Panc1 (cell line): ENCODE measurements around the gene EFNA5. TPM values are rescaled to one million over a fixed set of nuclear protein-coding genes. Genes with fewer than 3 reads are reported as not detected.

Experiments used
- ATAC-seq: fragments of 200-7000 bp; cut with Tn5 transposase; 2 replicates; pipeline ENCODE4 v1.9.1; 2020; ENCODE audit warnings: mild to moderate bottlenecking, moderate library complexity
- BruUV-seq: library from RNA; stranded (reverse); fragments of 400-500 nt; replicated peaks from 2 replicates; lab custom pipeline; 2021; lab: Mats Ljungman, UMichigan
- CTCF ChIA-PET: fragments of 300-600 bp; sonication (Branson Sonifier 250); formaldehyde crosslinking; loops from one replicate; lab custom pipeline; 2022; ENCODE audit warnings: antibody characterized with exemption; lab: Charles Lee
- POLR2A ChIA-PET: fragments of 300-600 bp; sonication (Branson Sonifier 250); formaldehyde crosslinking; loops from one replicate; lab custom pipeline; 2022; ENCODE audit warnings: antibody characterized with exemption; lab: Charles Lee
- DNase-seq: peaks from one replicate; pipeline ENCODE4 v3.0.0-alpha.2; 2010; ENCODE audit warnings: low read depth, low spot score
- H3K27ac ChIP-seq: 2 replicates; pipeline ENCODE4 v1.5.1; 2011; ENCODE audit warnings: mild to moderate bottlenecking, low read length, inconsistent platforms
- H3K27me3 ChIP-seq: fragments of 200-500 bp; sonication (Bioruptor generic); 2 replicates; pipeline ENCODE4 v1.6.0; 2014; ENCODE audit warnings: low read length, inconsistent platforms; ENCODE audit not compliant: control insufficient read depth, insufficient read depth
- H3K36me3 ChIP-seq: fragments of 200-500 bp; sonication (Bioruptor generic); 2 replicates; pipeline ENCODE4 v1.5.1; 2014; ENCODE audit warnings: inconsistent platforms, mild to moderate bottlenecking, low read length, moderate library complexity; ENCODE audit not compliant: control insufficient read depth, insufficient read depth
- H3K4me1 ChIP-seq: 2 replicates; pipeline ENCODE4 v1.5.1; 2011; ENCODE audit warnings: inconsistent platforms, mild to moderate bottlenecking, low read length, moderate library complexity; ENCODE audit not compliant: control insufficient read depth, insufficient read depth
- H3K4me3 ChIP-seq, 2 experiments: 2 replicates each; pipeline ENCODE4 v1.5.1; 2011 to 2012; ENCODE audit warnings: low read depth in 2 of 2, low read length in 2 of 2, mild to moderate bottlenecking in 2 of 2, inconsistent platforms in 1 of 2, moderate library complexity in 1 of 2
- H3K9me3 ChIP-seq: fragments of 200-500 bp; sonication (Bioruptor generic); 2 replicates; pipeline ENCODE4 v1.5.1; 2014; ENCODE audit warnings: low read depth, mild to moderate bottlenecking, inconsistent platforms, low read length, moderate library complexity; ENCODE audit not compliant: control insufficient read depth, insufficient read depth
- CTCF ChIP-seq: fragments of 450-650 bp; IDR thresholded peaks from 2 replicates; pipeline ENCODE4 v1.5.1; 2017; ENCODE audit warnings: mild to moderate bottlenecking
- POLR2AphosphoS5 ChIP-seq: IDR thresholded peaks from 2 replicates; pipeline ENCODE4 v1.6.1; 2012; ENCODE audit warnings: mild to moderate bottlenecking, low read depth, low read length, moderate library complexity
- REST ChIP-seq, 2 experiments: IDR thresholded peaks; 2 replicates each; pipeline ENCODE4 v1.6.1; 2011 to 2012; ENCODE audit warnings: low read depth in 2 of 2, control low read depth in 1 of 2, low read length in 1 of 2, mild to moderate bottlenecking in 1 of 2, moderate library complexity in 1 of 2; ENCODE audit not compliant: insufficient read depth in 1 of 2
- SIN3A ChIP-seq: IDR thresholded peaks from 2 replicates; pipeline ENCODE4 v1.6.1; 2012; ENCODE audit warnings: low read depth, mild to moderate bottlenecking, low read length, moderate library complexity, borderline replicate concordance; ENCODE audit not compliant: insufficient read depth
- TCF7L2 ChIP-seq: IDR thresholded peaks from 2 replicates; pipeline ENCODE4 v1.6.1; 2011; ENCODE audit warnings: mild to moderate bottlenecking, low read depth, low read length, inconsistent platforms
- in situ Hi-C: cut with HindIII; loops from 2 replicates; pipeline ENCODE4 v1.10.0; 2016; ENCODE audit warnings: low sequenced_read_pairs, low pct_unique_long_range_greater_than_20kb
- intact Hi-C: fragments of 100-400 bp; cut with micrococcal nuclease; formaldehyde crosslinking; loops from one replicate; pipeline ENCODE4 v1.10.0; 2022; ENCODE audit not compliant: unreplicated experiment
- total RNA-seq: library from RNA; stranded (reverse); gene quantifications from one replicate; pipeline ENCODE4 v1.2.1, GENCODE V29; 2021; ENCODE audit not compliant: unreplicated experiment

EFNA5 gene
- total RNA-seq, 1 experiment from 2014 or later = 30.5 TPM

- no peaks in the 10 kb centered on the region for H3K36me3 ChIP-seq
- H3K27ac ChIP-seq = peak overlapping the region; percentile 72
- CTCF ChIA-PET = no interaction called here
- no peak for TF ChIP-seq REST (IDR thresholded peaks at IDR 0.05; ENCODE audit: insufficient read depth in 1 of 2, low read depth in 2 of 2, low read length in 1 of 2)
- TF ChIP-seq CTCF = no peak
- no peak for TF ChIP-seq POLR2AphosphoS5
- no peak for TF ChIP-seq SIN3A
- TF ChIP-seq TCF7L2 = no peak
- H3K27me3 ChIP-seq = no peaks in the 10 kb centered on the region
- H3K4me1 ChIP-seq = peaks cover 28% of the 10 kb centered on the region
- peak; percentile 27 for DNase-seq
- BruUV-seq = no TSS peak
- intact Hi-C loops = no loop called here
- ATAC-seq = peak; percentile 31
- POLR2A ChIA-PET = interaction anchor here (0.6 kb wide), 1 partner anchor 168 kb away, joined by 7 read pairs; no protein-coding TSS in a partner anchor
- no peak overlapping the region for H3K4me3 ChIP-seq
- in situ Hi-C loops = no loop called here
- no peaks in the 10 kb centered on the region for H3K9me3 ChIP-seq
Observed at GRCh38 chr5:107389775-107390148, 281.0 kb downstream of the EFNA5 start.

GRCh38 chr5:107389130-107389774, 281.5 kb downstream of the EFNA5 start:
- Histone ChIP-seq H3K9me3 (no peaks in the 10 kb centered on the region), H3K4me1 (peaks cover 28% of the 10 kb centered on the region), H3K4me3 (no peak overlapping the region; a peak in 1 of 4 replicates), H3K27ac (peak overlapping the region; percentile 72), H3K27me3 (no peaks in the 10 kb centered on the region), H3K36me3 (no peaks in the 10 kb centered on the region)
- peak; percentile 87 for DNase-seq
- in situ Hi-C loops = no loop called here
- TF ChIP-seq SIN3A (no peak), TCF7L2 (no peak), REST (IDR thresholded peaks at IDR 0.05; ENCODE audit: insufficient read depth in 1 of 2, low read depth in 2 of 2, low read length in 1 of 2) (no peak), CTCF (peak; percentile 25; the same call in 1 of the 2 replicates), POLR2AphosphoS5 (peak; percentile 50; the same call in 1 of the 2 replicates)
- intact Hi-C loops = no loop called here
- ATAC-seq = peak; percentile 87
- ChIA-PET POLR2A (interaction anchor here (0.6 kb wide), 1 partner anchor 168 kb away, joined by 7 read pairs; no protein-coding TSS in a partner anchor), CTCF (no interaction called here)
- BruUV-seq = no TSS peak
